Body of pancreas (tissue), 4 donors: ENCODE measurements around the gene PPP1R15B. TPM values are rescaled to one million over a fixed set of nuclear protein-coding genes. Genes with fewer than 3 reads are reported as not detected.
A peak's percentile ranks its signal among the peaks of the same experiment; 100 is the strongest.

ENCODE experiments used
- ATAC-seq: fragments of 150-250 bp; one replicate; pipeline ENCODE4 v1.9.1; 2016
- DNase-seq, 4 donors: peaks; one replicate each; pipeline ENCODE4 v3.0.0-alpha.2; 2019
- H3K27ac ChIP-seq, 4 donors: fragments of 200-600 bp; sonication (generic); 1 replicate in 3 of 4; 2 replicates in 1 of 4; pipeline versions ENCODE4 v1.5.1 to v1.6.1; 2016 to 2019; ENCODE audit warnings: mild to moderate bottlenecking in 1 of 4, mixed read lengths in 1 of 4, moderate library complexity in 1 of 4
- H3K27me3 ChIP-seq, 2 donors: fragments of 200-600 bp; sonication (generic); one replicate each; pipeline ENCODE4 v1.6.0; 2016; ENCODE audit warnings: mild to moderate bottlenecking in 1 of 2
- H3K36me3 ChIP-seq, 2 donors: fragments of 200-600 bp; sonication (generic); replicated peaks in 1 of 2; 2 replicates each; pipeline ENCODE4 v1.5.1; 2016; ENCODE audit warnings: low read depth in 2 of 2; ENCODE audit not compliant: insufficient read depth in 1 of 2
- H3K4me1 ChIP-seq: fragments of 200-600 bp; sonication (generic); one replicate; pipeline ENCODE4 v1.6.0; 2016
- H3K4me3 ChIP-seq, 2 donors: fragments of 200-600 bp; sonication (generic); 1 replicate in 1 of 2; 2 replicates in 1 of 2; pipeline ENCODE4 v1.5.1; 2016 to 2019
- H3K9me3 ChIP-seq, 3 donors: fragments of 200-600 bp; sonication (generic); 1 replicate in 2 of 3; 2 replicates in 1 of 3; pipeline ENCODE4 v1.5.1; 2016
- POLR2A ChIP-seq, 3 donors: fragments of 450-650 bp; IDR thresholded peaks; one replicate each; pipeline ENCODE4 v1.6.1; 2016; ENCODE audit warnings: antibody characterized with exemption in 3 of 3, mild to moderate bottlenecking in 2 of 3
- WGBS, 2 donors: methylation state at CpG; one replicate each; pipeline ENCODE4 v1.1.5; 2017; 5-methylcytosine and 5-hydroxymethylcytosine counted together
- intact Hi-C: fragments of 100-400 bp; cut with DNase I; formaldehyde crosslinking; loops from one replicate; pipeline ENCODE4 v1.15.1; 2023
- total RNA-seq, 2 donors: library from RNA; depleted of rRNA; stranded (reverse); fragments of >200 nt; gene quantifications; one replicate each; pipeline ENCODE4 v1.1.0, GENCODE V29; 2016
- TF ChIP-seq, protein P1 (sequence below), 7 experiments: fragments of 450-650 bp in 4 of 7; fragments of 200-600 bp in 3 of 7; sonication (generic) in 3 of 7; IDR thresholded peaks; one replicate each; pipeline ENCODE4 v1.5.1; 2016 to 2019; ENCODE audit warnings: antibody characterized with exemption in 7 of 7

Gene PPP1R15B
- total RNA-seq, 2 donors from 2014 or later = 32.9 to 34.3 TPM

DNA sequence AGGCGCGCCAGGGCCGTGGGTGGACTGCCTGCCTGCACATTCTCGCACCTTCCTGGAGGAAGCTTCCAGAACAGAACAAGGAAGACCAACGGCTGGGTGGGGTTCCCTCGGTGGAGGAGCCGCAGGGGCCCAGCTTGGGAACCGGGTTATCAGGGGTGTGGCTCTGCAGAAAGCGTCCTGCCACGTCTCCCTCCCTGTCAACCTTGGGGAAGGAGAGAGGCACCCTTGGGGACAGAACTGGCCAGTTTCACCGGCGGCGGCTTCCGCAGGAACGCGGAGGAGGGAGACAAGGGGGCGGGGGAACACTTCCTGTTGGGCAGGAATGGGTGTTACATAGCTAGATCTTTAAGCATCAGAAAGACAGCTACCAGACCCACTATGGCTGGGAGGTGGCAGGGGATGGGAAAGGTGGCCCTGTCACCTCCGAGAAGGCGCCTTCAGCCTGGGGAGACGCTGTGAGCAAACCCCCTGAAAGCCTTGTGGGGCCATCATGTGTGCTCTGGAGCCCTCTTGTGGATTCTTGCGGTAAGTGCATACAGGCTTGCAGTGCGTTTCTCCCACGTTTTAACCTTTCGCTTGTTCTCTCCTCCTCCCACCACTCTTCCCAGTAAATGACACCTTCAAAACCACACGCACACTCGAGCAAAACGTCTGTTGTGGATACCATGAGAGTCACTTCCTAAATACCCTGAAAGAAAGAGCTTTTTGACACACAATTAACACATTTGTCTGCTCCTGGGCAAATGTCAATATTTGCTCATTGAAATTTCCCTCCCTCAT, 48.1 kb downstream of the PPP1R15B start:
- Histone ChIP-seq H3K4me3 (peak overlapping the region in 1 of 2 donors; percentile 3), H3K36me3 (no peaks in the 10 kb centered on the region), H3K9me3 (no peaks in the 10 kb centered on the region), H3K27ac (peak overlapping the region in 3 of 4 donors; percentile 63 to 76 (median 65)), H3K4me1 (peaks cover 40% of the 10 kb centered on the region), H3K27me3 (no peaks in the 10 kb centered on the region)
- peak; percentile 84 for ATAC-seq
- TF ChIP-seq, protein P1, sequence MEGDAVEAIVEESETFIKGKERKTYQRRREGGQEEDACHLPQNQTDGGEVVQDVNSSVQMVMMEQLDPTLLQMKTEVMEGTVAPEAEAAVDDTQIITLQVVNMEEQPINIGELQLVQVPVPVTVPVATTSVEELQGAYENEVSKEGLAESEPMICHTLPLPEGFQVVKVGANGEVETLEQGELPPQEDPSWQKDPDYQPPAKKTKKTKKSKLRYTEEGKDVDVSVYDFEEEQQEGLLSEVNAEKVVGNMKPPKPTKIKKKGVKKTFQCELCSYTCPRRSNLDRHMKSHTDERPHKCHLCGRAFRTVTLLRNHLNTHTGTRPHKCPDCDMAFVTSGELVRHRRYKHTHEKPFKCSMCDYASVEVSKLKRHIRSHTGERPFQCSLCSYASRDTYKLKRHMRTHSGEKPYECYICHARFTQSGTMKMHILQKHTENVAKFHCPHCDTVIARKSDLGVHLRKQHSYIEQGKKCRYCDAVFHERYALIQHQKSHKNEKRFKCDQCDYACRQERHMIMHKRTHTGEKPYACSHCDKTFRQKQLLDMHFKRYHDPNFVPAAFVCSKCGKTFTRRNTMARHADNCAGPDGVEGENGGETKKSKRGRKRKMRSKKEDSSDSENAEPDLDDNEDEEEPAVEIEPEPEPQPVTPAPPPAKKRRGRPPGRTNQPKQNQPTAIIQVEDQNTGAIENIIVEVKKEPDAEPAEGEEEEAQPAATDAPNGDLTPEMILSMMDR (IDR thresholded peaks at IDR 0.05) = peak; percentile 87 to 99 (median 97)
- peak in 2 of 3 donors; percentile 12 to 32 for TF ChIP-seq POLR2A (IDR thresholded peaks at IDR 0.05)
- intact Hi-C loops = loop anchor here (5.0 to 10.0 kb wide), 2 partner anchors 106 to 499 kb away; partner anchors contain the start of gene SNRPE
- DNase-seq = peak; percentile 74 to 78 (median 76)
- WGBS, 2 donors = 0% methylated on average over 22 to 27 of the region's 27 CpGs

DNA sequence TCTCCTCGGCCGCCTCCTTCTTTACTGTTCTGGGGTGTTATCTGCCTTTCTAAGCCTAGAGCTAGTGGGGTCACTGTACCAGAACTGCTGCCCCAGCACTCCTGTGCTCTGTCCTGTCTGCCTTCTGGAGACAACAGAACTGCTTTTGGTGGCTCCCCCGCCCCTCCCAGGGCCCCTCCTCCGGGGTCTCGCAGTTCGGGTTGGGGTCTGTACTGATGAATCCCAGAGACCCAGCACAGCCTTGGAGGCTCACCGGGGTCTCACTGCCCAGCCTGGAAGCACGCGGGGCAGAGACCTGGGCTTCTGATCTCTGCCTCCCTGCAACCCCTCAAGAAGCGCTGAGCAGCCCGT, 48.7 kb downstream of the PPP1R15B start:
- DNase-seq (no peak), ATAC-seq (no peak)
- no peaks in the 10 kb centered on the region for H3K27me3 ChIP-seq
- no peaks in the 10 kb centered on the region for H3K9me3 ChIP-seq
- no peak for TF ChIP-seq POLR2A (IDR thresholded peaks at IDR 0.05)
- TF ChIP-seq, protein P1 (IDR thresholded peaks at IDR 0.05) = no peak
- H3K4me1 ChIP-seq = peaks cover 40% of the 10 kb centered on the region
- peak overlapping the region in 1 of 2 donors; percentile 3 for H3K4me3 ChIP-seq
- intact Hi-C loops = loop anchor here (5.0 to 10.0 kb wide), 2 partner anchors 106 to 498 kb away; partner anchors contain the start of gene SNRPE
- no peaks in the 10 kb centered on the region for H3K36me3 ChIP-seq
- 43 to 48% methylated on average over 4 to 11 of the region's 11 CpGs for WGBS, 2 donors
- H3K27ac ChIP-seq = peak overlapping the region in 3 of 4 donors; percentile 63 to 76 (median 65)

DNA sequence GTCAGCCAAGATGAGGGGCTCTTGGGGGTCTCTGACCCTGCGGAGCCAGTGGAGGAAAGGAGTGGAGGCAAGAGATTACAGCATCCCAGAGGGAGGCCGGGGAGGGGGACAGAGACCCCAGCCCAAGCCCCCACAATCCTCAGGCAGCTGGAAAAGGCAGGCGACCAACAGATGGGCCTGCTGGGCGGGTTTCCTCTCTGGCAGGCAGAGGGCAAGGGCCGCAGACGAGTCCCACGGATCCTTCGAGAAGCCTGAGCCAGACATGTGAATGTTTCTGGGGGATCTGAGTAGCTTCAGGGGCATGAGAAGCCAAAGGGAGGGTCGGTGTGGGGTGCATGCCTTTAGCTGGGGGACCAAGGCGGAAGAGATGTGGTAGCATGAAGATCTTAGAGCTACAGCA, 49.8 kb downstream of the PPP1R15B start:
- no peak for TF ChIP-seq POLR2A (IDR thresholded peaks at IDR 0.05)
- TF ChIP-seq, protein P1 (IDR thresholded peaks at IDR 0.05) = no peak
- H3K4me3 ChIP-seq = no peak overlapping the region
- peak overlapping the region in 2 of 4 donors; percentile 53 to 58 for H3K27ac ChIP-seq
- no peak for ATAC-seq
- intact Hi-C loops = loop anchor here (5.0 to 10.0 kb wide), 2 partner anchors 104 to 497 kb away; partner anchors contain the start of gene SNRPE
- peaks cover 40% of the 10 kb centered on the region for H3K4me1 ChIP-seq
- WGBS, 2 donors = 88% methylated on average over 10 of the region's 10 CpGs
- no peaks in the 10 kb centered on the region for H3K27me3 ChIP-seq
- H3K9me3 ChIP-seq = no peaks in the 10 kb centered on the region
- H3K36me3 ChIP-seq = no peaks in the 10 kb centered on the region
- no peak for DNase-seq

DNA sequence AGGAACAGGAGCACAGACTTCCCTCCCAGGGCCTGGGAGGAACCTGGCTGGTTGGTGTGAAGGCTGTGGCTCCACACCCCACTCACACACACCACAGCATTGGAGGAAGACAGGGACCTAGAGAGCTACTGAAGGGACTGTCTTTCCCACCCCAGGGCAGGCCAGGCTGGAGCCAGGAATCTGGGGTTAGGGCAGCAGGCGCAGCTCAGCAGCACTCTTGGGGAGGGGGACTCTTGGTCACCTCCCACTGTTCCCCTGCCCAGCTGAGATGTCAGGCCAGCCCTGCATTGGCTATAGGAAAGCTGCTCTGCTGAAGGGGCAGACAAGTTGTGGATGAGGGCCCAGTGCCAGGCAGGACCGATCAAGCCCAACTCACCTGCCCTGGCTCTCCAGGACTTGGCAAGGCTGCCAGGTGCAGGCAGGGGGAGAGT, 50.3 kb downstream of the PPP1R15B start:
- Histone ChIP-seq H3K4me1 (peaks cover 40% of the 10 kb centered on the region), H3K27me3 (no peaks in the 10 kb centered on the region), H3K9me3 (no peaks in the 10 kb centered on the region), H3K36me3 (no peaks in the 10 kb centered on the region), H3K4me3 (no peak overlapping the region), H3K27ac (peak overlapping the region in 2 of 4 donors; percentile 53 to 58)
- intact Hi-C loops = loop anchor here (5.0 to 10.0 kb wide), 2 partner anchors 104 to 497 kb away; partner anchors contain the start of gene SNRPE
- TF ChIP-seq, protein P1 (IDR thresholded peaks at IDR 0.05) = no peak
- no peak for TF ChIP-seq POLR2A (IDR thresholded peaks at IDR 0.05)
- DNase-seq = no peak
- 53% methylated on average over 2 of the region's 2 CpGs; no CpG with 5 or more reads in 1 of the 2 donors for WGBS, 2 donors
- no peak for ATAC-seq
